ENCODE measurements around the gene USP5. TPM values are rescaled to one million over a fixed set of nuclear protein-coding genes. Genes with fewer than 3 reads are reported as not detected.

The USP5 gene
- total RNA-seq, 2 experiments from 2014 or later: 70.4 to 129 TPM

DNA sequence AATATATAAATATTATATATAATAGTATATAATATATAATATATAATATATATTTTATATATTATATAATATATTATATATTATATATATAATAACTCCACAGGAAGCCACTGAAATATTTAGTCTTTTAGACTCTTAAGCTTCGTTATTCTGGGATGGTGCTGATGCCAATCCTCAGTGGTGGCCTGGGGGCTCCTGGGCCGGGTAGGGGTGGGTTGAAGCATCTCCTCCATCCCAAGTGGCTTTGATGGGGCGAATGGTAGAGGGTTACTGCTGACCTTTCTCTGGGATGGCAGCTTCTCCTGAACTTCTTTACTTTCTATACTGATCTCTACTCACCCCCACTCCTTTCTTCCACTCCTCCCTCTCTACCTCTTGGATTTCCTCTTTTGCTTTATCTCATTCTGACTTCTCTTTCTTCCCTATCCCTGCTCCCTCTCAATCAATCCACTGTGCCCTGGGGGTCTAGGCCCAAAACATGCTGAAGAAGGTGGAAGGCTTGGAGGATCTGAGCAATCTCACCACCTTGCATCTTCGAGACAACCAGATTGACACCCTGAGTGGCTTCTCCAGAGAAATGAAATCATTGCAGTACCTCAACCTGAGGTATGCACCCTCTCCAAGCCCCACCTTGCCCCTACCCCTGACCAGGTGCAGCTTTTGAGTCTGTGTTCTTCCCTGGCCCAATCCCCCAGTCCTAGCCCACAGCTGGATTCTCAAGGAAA lies 57.6 kb downstream of the USP5 start:
- Histone ChIP-seq H3K36me3 (ENCODE audit: insufficient read depth, low read length) (peaks cover 8% of the 10 kb centered on the region; the same call in 1 of the 2 replicates), H4K20me1 (ENCODE audit: insufficient read depth, low read length) (no peaks in the 10 kb centered on the region), H3K4me1 (ENCODE audit: insufficient read depth, low read length, poor library complexity, severe bottlenecking) (peaks cover 22% of the 10 kb centered on the region), H3K9me2 (ENCODE audit: insufficient read depth, low read length) (no peaks in the 10 kb centered on the region), H3K9me3 (ENCODE audit: low read length) (no peaks in the 10 kb centered on the region), H3K4me2 (ENCODE audit: low read length) (no peak overlapping the region), H3K79me2 (ENCODE audit: insufficient read depth, low read depth, low read length) (no peaks in the 10 kb centered on the region), H2AFZ (ENCODE audit: low read length) (no peak overlapping the region), H3K4me3 (ENCODE audit: low read depth, low read length, poor library complexity, severe bottlenecking) (no peak overlapping the region), H3K27ac (ENCODE audit: low read depth, low read length, poor library complexity, severe bottlenecking) (no peak overlapping the region)
- BruUV-seq (replicated peaks): no TSS peak
- intact Hi-C loops (cut with micrococcal nuclease; ENCODE audit: unreplicated experiment): no loop called here
- TF ChIP-seq EZH2phosphoT487 (IDR thresholded peaks at IDR 0.05; ENCODE audit: borderline replicate concordance, low read depth, low read length): no peak
- TF ChIP-seq, protein P1, sequence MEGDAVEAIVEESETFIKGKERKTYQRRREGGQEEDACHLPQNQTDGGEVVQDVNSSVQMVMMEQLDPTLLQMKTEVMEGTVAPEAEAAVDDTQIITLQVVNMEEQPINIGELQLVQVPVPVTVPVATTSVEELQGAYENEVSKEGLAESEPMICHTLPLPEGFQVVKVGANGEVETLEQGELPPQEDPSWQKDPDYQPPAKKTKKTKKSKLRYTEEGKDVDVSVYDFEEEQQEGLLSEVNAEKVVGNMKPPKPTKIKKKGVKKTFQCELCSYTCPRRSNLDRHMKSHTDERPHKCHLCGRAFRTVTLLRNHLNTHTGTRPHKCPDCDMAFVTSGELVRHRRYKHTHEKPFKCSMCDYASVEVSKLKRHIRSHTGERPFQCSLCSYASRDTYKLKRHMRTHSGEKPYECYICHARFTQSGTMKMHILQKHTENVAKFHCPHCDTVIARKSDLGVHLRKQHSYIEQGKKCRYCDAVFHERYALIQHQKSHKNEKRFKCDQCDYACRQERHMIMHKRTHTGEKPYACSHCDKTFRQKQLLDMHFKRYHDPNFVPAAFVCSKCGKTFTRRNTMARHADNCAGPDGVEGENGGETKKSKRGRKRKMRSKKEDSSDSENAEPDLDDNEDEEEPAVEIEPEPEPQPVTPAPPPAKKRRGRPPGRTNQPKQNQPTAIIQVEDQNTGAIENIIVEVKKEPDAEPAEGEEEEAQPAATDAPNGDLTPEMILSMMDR (conservative IDR thresholded peaks at IDR 0.05; ENCODE audit: low read length): no peak
- ChIA-PET CTCF (ENCODE audit: unreplicated experiment) (no interaction called here), POLR2A (interaction anchor here (0.7 to 1.2 kb wide), 2 partner anchors 18 to 60 kb away, joined by 5 read pairs; no protein-coding TSS in a partner anchor)
- no peak for DNase-seq (ENCODE audit: low spot score)

DNA sequence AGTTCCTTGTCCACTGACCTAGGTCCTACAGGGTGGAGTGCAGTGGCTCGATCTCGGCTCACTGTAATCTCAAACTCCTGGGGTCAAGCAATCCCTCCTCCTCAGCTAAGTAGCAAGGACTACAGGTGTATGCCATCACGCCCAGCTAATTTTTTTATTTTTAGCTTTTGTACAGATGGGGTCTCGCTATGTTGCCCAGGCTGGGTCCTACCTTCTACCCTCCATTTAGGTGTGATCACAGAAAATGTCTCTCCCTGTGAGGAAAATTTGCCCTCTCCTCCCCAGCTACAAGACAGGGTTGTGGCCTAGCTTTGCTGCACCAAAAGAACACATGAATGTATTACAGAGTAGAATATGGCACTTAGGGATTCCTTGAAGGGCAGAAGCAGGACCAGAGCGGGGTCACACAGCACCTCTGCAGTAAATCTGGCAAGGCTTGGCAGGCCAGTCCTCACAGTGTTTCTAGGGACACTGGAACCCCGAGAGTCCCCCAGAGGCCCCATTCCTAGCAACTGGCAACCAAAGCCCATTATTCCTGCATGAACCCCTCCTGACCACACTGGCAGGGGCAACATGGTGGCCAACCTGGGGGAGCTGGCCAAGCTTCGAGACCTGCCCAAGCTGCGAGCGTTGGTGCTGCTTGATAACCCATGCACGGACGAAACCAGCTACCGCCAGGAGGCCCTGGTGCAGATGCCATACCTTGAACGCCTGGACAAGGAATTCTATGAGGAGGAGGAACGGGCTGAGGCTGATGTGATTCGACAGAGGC lies 60.4 kb downstream of the USP5 start:
- BruUV-seq (replicated peaks): no TSS peak
- H3K27ac ChIP-seq (ENCODE audit: low read depth, low read length, poor library complexity, severe bottlenecking): no peak overlapping the region
- no peak overlapping the region for H3K4me2 ChIP-seq (ENCODE audit: low read length)

More for the DNA sequence above, 60.4 kb downstream of the USP5 start:
- ChIA-PET CTCF (ENCODE audit: unreplicated experiment) (interaction anchor here (0.6 to 1.1 kb wide), 2 partner anchors 21 to 146 kb away, joined by 3 read pairs; no protein-coding TSS in a partner anchor), POLR2A (interaction anchor here (0.8 to 1.3 kb wide), 2 partner anchors 21 to 31 kb away, joined by 3 to 4 read pairs; partner anchors contain the start of genes C12orf57 and RNU7-1)
- TF ChIP-seq EZH2phosphoT487 (IDR thresholded peaks at IDR 0.05; ENCODE audit: borderline replicate concordance, low read depth, low read length): no peak
- TF ChIP-seq, protein P1 (conservative IDR thresholded peaks at IDR 0.05; ENCODE audit: low read length): no peak
- Histone ChIP-seq H3K4me1 (ENCODE audit: insufficient read depth, low read length, poor library complexity, severe bottlenecking) (peaks cover 30% of the 10 kb centered on the region), H3K79me2 (ENCODE audit: insufficient read depth, low read depth, low read length) (no peaks in the 10 kb centered on the region), H3K9me3 (ENCODE audit: low read length) (no peaks in the 10 kb centered on the region), H2AFZ (ENCODE audit: low read length) (no peak overlapping the region), H4K20me1 (ENCODE audit: insufficient read depth, low read length) (no peaks in the 10 kb centered on the region), H3K4me3 (ENCODE audit: low read depth, low read length, poor library complexity, severe bottlenecking) (no peak overlapping the region), H3K36me3 (ENCODE audit: insufficient read depth, low read length) (no peaks in the 10 kb centered on the region), H3K9me2 (ENCODE audit: insufficient read depth, low read length) (no peaks in the 10 kb centered on the region)
- intact Hi-C loops (cut with micrococcal nuclease; ENCODE audit: unreplicated experiment): no loop called here
- DNase-seq (ENCODE audit: low spot score): no peak

Measured in OCI-LY7 (cell line).